Activated T-cell treated with anti-CD3 and anti-CD28 coated beads, Interleukin-2, amount 50 U/mL, for 72 hours (primary cell): ENCODE data around the gene KIF7. TPM values are rescaled to one million over a fixed set of nuclear protein-coding genes. Genes with fewer than 3 reads are reported as not detected.

ENCODE experiments used
- ATAC-seq, 2 donors: fragments of 150-1000 bp; cut with Tn5 transposase; replicated peaks in 1 of 2; 2 replicates each; pipeline ENCODE4 v1.10.0; 2021; ENCODE audit warnings: moderate library complexity in 2 of 2, mild to moderate bottlenecking in 1 of 2
- DNase-seq, 2 donors: peaks; one replicate each; pipeline ENCODE4 v3.0.0; 2021 to 2022; ENCODE audit warnings: mixed read lengths in 1 of 2
- H3K27ac Mint-ChIP-seq: one replicate; pipeline ENCODE4 v1.8.0; 2022; ENCODE audit warnings: mild to moderate bottlenecking, moderate library complexity, mixed read lengths
- H3K27me3 Mint-ChIP-seq: one replicate; pipeline ENCODE4 v1.8.0; 2022; ENCODE audit warnings: low read depth, mixed read lengths
- H3K36me3 Mint-ChIP-seq, 2 donors: one replicate each; pipeline ENCODE4 v1.8.0; 2022; ENCODE audit warnings: mixed read lengths in 2 of 2, mild to moderate bottlenecking in 1 of 2; ENCODE audit not compliant: insufficient read depth in 2 of 2
- H3K4me1 Mint-ChIP-seq: one replicate; pipeline ENCODE4 v1.8.0; 2022; ENCODE audit warnings: low read depth, mixed read lengths
- H3K4me3 Mint-ChIP-seq, 2 donors: one replicate each; pipeline ENCODE4 v1.8.0; 2022; ENCODE audit warnings: mild to moderate bottlenecking in 2 of 2, mixed read lengths in 2 of 2, moderate library complexity in 2 of 2
- H3K9me3 Mint-ChIP-seq, 2 donors: one replicate each; pipeline ENCODE4 v1.8.0; 2022; ENCODE audit warnings: mixed read lengths in 2 of 2
- total RNA-seq, 2 donors: library from RNA; stranded (reverse); gene quantifications; one replicate each; pipeline ENCODE4 v1.2.3, GENCODE V29; 2022

KIF7 gene
- total RNA-seq, 2 donors from 2014 or later = 1.4 to 1.8 TPM

DNA sequence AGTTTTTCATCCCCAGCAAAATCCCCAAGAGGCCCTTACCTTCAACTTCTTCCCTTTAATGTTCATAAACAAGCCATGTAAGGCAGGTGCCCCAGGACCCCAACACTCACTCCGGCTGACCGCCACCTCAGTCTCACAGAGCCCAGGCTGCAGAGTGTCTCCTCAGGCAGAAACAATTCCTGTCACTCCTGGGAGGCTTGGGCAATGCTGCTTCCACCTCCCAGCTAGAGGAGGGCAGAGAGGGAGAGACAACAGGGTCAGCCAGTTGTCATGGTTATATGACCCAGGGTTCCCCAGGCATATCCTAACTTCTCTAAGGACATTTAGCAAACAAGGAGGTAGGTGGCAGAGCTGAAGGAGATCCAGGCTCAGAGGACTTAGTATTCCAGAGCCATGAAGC is 23.9 kb upstream of the KIF7 start, which contains the start of gene PLIN1:
Gene PLIN1 (minus strand): TSS at position 156 of the 400 bp plus-strand sequence. CDS start 1,878 bp downstream, outside the sequence.
- Mint-ChIP-seq H3K4me3 (no peak within 1 kb of the TSS), H3K27ac (no peak within 1 kb of the TSS), H3K4me1 (no peaks in the 10 kb centered on the region), H3K27me3 (no peaks in the 10 kb centered on the region), H3K36me3 (no peaks in the 10 kb centered on the region), H3K9me3 (no peaks in the 10 kb centered on the region)
- ATAC-seq (no peak), DNase-seq (no peak)

- no peak for ATAC-seq
- H3K27ac Mint-ChIP-seq = no peak overlapping the region
- H3K9me3 Mint-ChIP-seq = no peaks in the 10 kb centered on the region
- no peak for DNase-seq
- H3K27me3 Mint-ChIP-seq = no peaks in the 10 kb centered on the region
- H3K36me3 Mint-ChIP-seq = no peaks in the 10 kb centered on the region
- no peak overlapping the region for H3K4me3 Mint-ChIP-seq
- H3K4me1 Mint-ChIP-seq = no peaks in the 10 kb centered on the region
These were observed 22.1 kb upstream of the KIF7 start for GRCh38 chr15:89677381-89677780.

DNA sequence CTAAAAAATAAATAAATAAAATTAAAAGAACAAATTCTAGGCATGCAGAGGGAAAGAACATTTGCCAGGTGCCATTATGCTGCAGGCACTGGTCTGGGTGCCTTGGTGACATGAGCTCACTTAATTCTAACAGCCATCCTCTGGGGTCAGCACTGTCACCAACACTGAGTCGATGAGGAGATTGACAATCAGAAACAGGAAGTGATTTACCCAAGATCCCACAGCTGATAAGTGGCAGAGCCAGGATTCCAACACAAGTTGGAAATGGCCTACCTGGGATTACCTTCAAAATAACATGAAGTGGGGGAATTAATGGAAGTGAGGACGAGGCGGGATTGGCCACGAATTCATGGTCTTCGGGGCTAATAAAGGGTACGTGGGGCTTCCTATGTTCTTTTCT is 20.3 kb upstream of the KIF7 start:
- no peak for ATAC-seq
- H3K9me3 Mint-ChIP-seq = no peaks in the 10 kb centered on the region
- H3K4me3 Mint-ChIP-seq = no peak overlapping the region
- no peak for DNase-seq
- no peaks in the 10 kb centered on the region for H3K4me1 Mint-ChIP-seq
- H3K27ac Mint-ChIP-seq = no peak overlapping the region
- H3K36me3 Mint-ChIP-seq = no peaks in the 10 kb centered on the region
- H3K27me3 Mint-ChIP-seq = no peaks in the 10 kb centered on the region

DNA sequence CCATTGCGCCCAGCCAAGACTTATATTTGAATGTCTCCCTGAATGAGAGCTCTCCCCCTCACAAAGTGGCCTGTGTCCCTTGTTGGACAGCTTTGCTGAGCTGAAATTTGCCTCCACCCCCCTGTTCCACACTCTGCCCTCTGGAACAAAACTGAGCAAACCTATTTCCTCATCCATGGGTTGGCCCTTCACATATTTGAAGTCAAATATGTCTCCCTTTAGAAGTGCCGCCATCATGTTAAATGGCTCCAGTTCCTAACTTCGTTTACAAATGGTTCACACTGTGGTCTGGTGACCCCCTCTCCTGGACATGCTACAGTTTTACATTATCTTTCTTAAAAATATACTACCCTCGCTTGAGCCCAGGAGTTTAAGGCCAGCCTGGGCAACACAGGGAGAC is 19.3 kb upstream of the KIF7 start:
- no peak for DNase-seq
- no peaks in the 10 kb centered on the region for H3K36me3 Mint-ChIP-seq
- no peaks in the 10 kb centered on the region for H3K4me1 Mint-ChIP-seq
- H3K4me3 Mint-ChIP-seq = no peak overlapping the region
- no peaks in the 10 kb centered on the region for H3K9me3 Mint-ChIP-seq
- ATAC-seq = no peak
- H3K27ac Mint-ChIP-seq = no peak overlapping the region
- H3K27me3 Mint-ChIP-seq = no peaks in the 10 kb centered on the region

GRCh38 chr15:89673165-89673512 is 17.9 kb upstream of the KIF7 start:
- Mint-ChIP-seq H3K9me3 (no peaks in the 10 kb centered on the region), H3K4me3 (no peak overlapping the region), H3K36me3 (no peaks in the 10 kb centered on the region), H3K4me1 (no peaks in the 10 kb centered on the region), H3K27ac (no peak overlapping the region), H3K27me3 (no peaks in the 10 kb centered on the region)
- peak; percentile 31 to 37 for DNase-seq
- ATAC-seq = peak; percentile 32 to 54

GRCh38 chr15:89672221-89673164 is 17.2 kb upstream of the KIF7 start:
- H3K27me3 Mint-ChIP-seq = no peaks in the 10 kb centered on the region
- no peak for DNase-seq

DNA sequence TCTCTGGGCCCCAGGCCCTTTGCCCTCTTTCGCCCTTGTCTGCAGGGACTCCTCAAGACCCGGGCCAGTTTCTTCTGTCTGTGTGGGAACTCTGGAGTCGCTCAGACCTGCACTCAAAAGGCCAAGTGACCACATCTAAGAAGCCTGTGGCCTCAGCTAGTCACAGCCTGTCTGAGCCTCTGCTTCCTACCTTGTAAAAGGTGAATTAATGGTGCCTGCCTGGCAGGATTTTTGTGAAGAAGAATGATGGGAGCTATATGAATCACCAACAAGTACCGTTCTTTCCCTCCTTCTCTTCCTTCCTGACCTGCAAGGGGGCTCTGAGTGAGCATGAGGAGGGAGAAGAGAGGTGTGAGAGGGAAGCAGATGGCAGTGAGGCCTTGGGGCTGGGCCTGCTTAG is 16.4 kb upstream of the KIF7 start:
- Mint-ChIP-seq H3K4me1 (no peaks in the 10 kb centered on the region), H3K36me3 (no peaks in the 10 kb centered on the region), H3K27me3 (no peaks in the 10 kb centered on the region), H3K27ac (no peak overlapping the region), H3K9me3 (no peaks in the 10 kb centered on the region), H3K4me3 (no peak overlapping the region)
- no peak for DNase-seq
- no peak for ATAC-seq

More at GRCh38 chr15:89672221-89673164, 17.2 kb upstream of the KIF7 start:
- no peak for ATAC-seq
- Mint-ChIP-seq H3K4me1 (no peaks in the 10 kb centered on the region), H3K27ac (no peak overlapping the region), H3K36me3 (no peaks in the 10 kb centered on the region), H3K4me3 (no peak overlapping the region), H3K9me3 (no peaks in the 10 kb centered on the region)

GRCh38 chr15:89670971-89671560 is 15.8 kb upstream of the KIF7 start:
- H3K4me1 Mint-ChIP-seq = no peaks in the 10 kb centered on the region
- no peaks in the 10 kb centered on the region for H3K9me3 Mint-ChIP-seq
- DNase-seq = no peak
- H3K36me3 Mint-ChIP-seq = no peaks in the 10 kb centered on the region
- no peak for ATAC-seq
- no peak overlapping the region for H3K4me3 Mint-ChIP-seq
- H3K27ac Mint-ChIP-seq = no peak overlapping the region
- H3K27me3 Mint-ChIP-seq = no peaks in the 10 kb centered on the region

GRCh38 chr15:89669941-89670340 is 14.7 kb upstream of the KIF7 start:
- no peaks in the 10 kb centered on the region for H3K4me1 Mint-ChIP-seq
- no peaks in the 10 kb centered on the region for H3K36me3 Mint-ChIP-seq
- no peak for ATAC-seq
- DNase-seq = no peak
- no peak overlapping the region for H3K27ac Mint-ChIP-seq
- H3K4me3 Mint-ChIP-seq = no peak overlapping the region
- H3K27me3 Mint-ChIP-seq = peaks cover 3% of the 10 kb centered on the region
- H3K9me3 Mint-ChIP-seq = no peaks in the 10 kb centered on the region

GRCh38 chr15:89669309-89669865 is 14.1 kb upstream of the KIF7 start:
- no peak overlapping the region for H3K27ac Mint-ChIP-seq
- no peak overlapping the region for H3K4me3 Mint-ChIP-seq
- H3K9me3 Mint-ChIP-seq = no peaks in the 10 kb centered on the region
- DNase-seq = no peak
- no peak for ATAC-seq
- H3K4me1 Mint-ChIP-seq = no peaks in the 10 kb centered on the region
- H3K27me3 Mint-ChIP-seq = peaks cover 8% of the 10 kb centered on the region
- H3K36me3 Mint-ChIP-seq = no peaks in the 10 kb centered on the region

GRCh38 chr15:89668171-89668570 is 12.9 kb upstream of the KIF7 start:
- Mint-ChIP-seq H3K4me3 (no peak overlapping the region), H3K27ac (no peak overlapping the region), H3K9me3 (no peaks in the 10 kb centered on the region), H3K27me3 (peaks cover 11% of the 10 kb centered on the region), H3K4me1 (no peaks in the 10 kb centered on the region), H3K36me3 (no peaks in the 10 kb centered on the region)
- no peak for ATAC-seq
- DNase-seq = no peak

DNA sequence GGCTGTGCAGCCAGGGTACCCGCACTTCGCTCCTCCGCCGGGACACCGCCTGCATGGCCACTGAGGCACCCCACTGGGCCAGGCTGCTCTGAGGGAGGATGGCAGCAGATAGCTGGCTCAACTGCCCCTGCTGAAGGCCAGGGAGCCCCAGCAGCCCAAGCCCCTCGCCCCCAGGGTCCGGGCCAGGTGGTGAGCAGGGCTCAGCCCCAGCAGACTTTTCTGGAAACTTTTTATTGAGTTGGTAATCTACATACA is 12.4 kb upstream of the KIF7 start:
- Mint-ChIP-seq H3K27me3 (peaks cover 16% of the 10 kb centered on the region), H3K27ac (no peak overlapping the region), H3K4me3 (no peak overlapping the region), H3K36me3 (no peaks in the 10 kb centered on the region), H3K4me1 (no peaks in the 10 kb centered on the region), H3K9me3 (no peaks in the 10 kb centered on the region)
- DNase-seq (no peak), ATAC-seq (no peak)

DNA sequence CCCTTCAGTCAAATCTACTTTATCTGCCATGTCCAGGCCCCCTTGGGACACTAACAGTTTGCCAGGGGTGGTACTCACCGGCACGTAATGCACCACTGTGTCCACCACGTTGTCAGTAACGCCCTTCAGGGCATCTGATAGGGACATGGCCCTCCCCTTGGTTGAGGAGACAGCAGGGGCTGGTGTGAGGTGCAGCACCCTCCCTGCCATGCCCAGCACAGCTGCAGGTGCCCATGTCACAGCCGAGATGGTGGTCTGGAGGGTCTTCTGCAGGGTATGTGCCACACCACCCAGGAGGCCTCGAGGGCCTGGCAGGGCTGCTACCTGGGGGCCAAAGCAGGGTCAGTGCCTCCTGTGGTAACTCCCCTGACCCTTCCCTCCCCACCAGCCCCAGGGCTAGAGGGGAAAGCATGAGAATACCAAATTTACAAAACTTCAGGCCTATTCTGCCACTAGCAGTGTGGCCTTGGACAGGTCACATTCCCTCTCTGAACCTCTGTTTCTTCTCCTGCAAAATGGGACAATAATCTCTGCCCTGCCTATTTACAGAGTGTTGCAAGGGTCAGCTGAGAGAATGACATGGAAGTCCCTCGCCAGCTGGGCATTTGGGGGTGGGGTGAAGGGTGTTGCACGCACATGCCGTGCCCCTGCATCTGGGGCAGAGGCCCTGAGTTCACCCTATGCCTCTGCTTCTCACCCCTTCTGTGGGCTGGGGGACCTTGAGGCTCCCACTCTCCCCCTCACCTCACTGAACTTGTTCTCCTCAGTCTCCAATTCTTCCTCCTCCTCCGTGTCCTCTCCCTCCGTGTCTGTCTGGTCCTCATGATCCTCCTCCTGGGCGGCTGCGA is 11.8 kb upstream of the KIF7 start:
- ATAC-seq = no peak
- H3K27me3 Mint-ChIP-seq = peaks cover 22% of the 10 kb centered on the region

More for the DNA sequence above, 11.8 kb upstream of the KIF7 start:
- Mint-ChIP-seq H3K27ac (no peak overlapping the region), H3K36me3 (no peaks in the 10 kb centered on the region), H3K4me3 (no peak overlapping the region), H3K9me3 (no peaks in the 10 kb centered on the region), H3K4me1 (no peaks in the 10 kb centered on the region)
- DNase-seq = no peak
